H1 (cell line): ENCODE measurements around the gene BMI1. TPM values are rescaled to one million over a fixed set of nuclear protein-coding genes. Genes with fewer than 3 reads are reported as not detected.
A peak's percentile ranks its signal among the peaks of the same experiment; 100 is the strongest.

Experiments used
- CTCF ChIA-PET: fragments of 300-600 bp; sonication (Branson Sonifier 250); formaldehyde crosslinking; loops from one replicate; lab custom pipeline; 2021; ENCODE audit not compliant: partially characterized antibody; lab: Charles Lee
- POLR2A ChIA-PET: fragments of 300-600 bp; sonication (Branson Sonifier 250); formaldehyde crosslinking; loops from one replicate; lab custom pipeline; 2021; ENCODE audit warnings: inconsistent platforms; ENCODE audit not compliant: partially characterized antibody; lab: Charles Lee
- DNase-seq, 2 experiments: peaks; one replicate each; pipeline versions ENCODE4 v3.0.0 to v3.0.0-alpha.2; 2010 to 2022; ENCODE audit warnings: low spot score in 2 of 2, low read depth in 1 of 2, mixed read lengths in 1 of 2
- FAIRE-seq: peaks from 2 replicates; lab custom pipeline; 2011; peaks lifted over from hg19 to GRCh38; lab: Jason Lieb, UNC
- H2AFZ ChIP-seq: 2 replicates; pipeline ENCODE4 v1.8.1; 2012; ENCODE audit warnings: low read length, inconsistent platforms
- H2AK5ac ChIP-seq: 2 replicates; pipeline ENCODE4 v1.6.1; 2013; ENCODE audit warnings: low read depth, low read length
- H2BK120ac ChIP-seq: replicated peaks from 2 replicates; pipeline ENCODE3; 2013; ENCODE audit warnings: low read depth, low read length, inconsistent platforms
- H2BK12ac ChIP-seq: 2 replicates; pipeline ENCODE4 v1.6.1; 2013; ENCODE audit warnings: low read depth, low read length
- H2BK15ac ChIP-seq: 2 replicates; pipeline ENCODE4 v1.6.1; 2013; ENCODE audit warnings: low read length
- H2BK20ac ChIP-seq: 2 replicates; pipeline ENCODE4 v1.6.1; 2013; ENCODE audit warnings: low read length
- H2BK5ac ChIP-seq: 2 replicates; pipeline ENCODE4 v1.6.1; 2013; ENCODE audit warnings: low read depth, low read length
- H3K14ac ChIP-seq: 2 replicates; pipeline ENCODE4 v1.6.1; 2013; ENCODE audit warnings: inconsistent platforms; ENCODE audit not compliant: insufficient read length
- H3K18ac ChIP-seq: 2 replicates; pipeline ENCODE4 v1.6.1; 2013; ENCODE audit warnings: low read length; ENCODE audit errors: extremely low read depth
- H3K23ac ChIP-seq: 2 replicates; pipeline ENCODE4 v1.6.1; 2013; ENCODE audit warnings: inconsistent platforms; ENCODE audit not compliant: insufficient read length
- H3K23me2 ChIP-seq: 2 replicates; pipeline ENCODE4 v1.6.1; 2013; ENCODE audit warnings: low read depth, low read length
- H3K27ac ChIP-seq: 2 replicates; pipeline ENCODE4 v1.6.1; 2011; ENCODE audit warnings: low read depth, low read length, inconsistent platforms
- H3K27me3 ChIP-seq, 4 experiments: replicated peaks in 1 of 4; 1 replicate in 1 of 4; 2 replicates in 3 of 4; pipeline versions ENCODE4 v1.6.1 to v1.8.1; 2011 to 2013; ENCODE audit warnings: low read length in 3 of 4, mild to moderate bottlenecking in 3 of 4, inconsistent platforms in 2 of 4, mixed read lengths in 2 of 4, moderate library complexity in 1 of 4; ENCODE audit not compliant: control insufficient read depth in 3 of 4, insufficient read depth in 3 of 4; ENCODE audit errors: extremely low read depth in 1 of 4
- H3K36me3 ChIP-seq, 4 experiments: 2 replicates each; pipeline versions ENCODE4 v1.6.1 to v1.8.1; 2011 to 2013; ENCODE audit warnings: mild to moderate bottlenecking in 4 of 4, low read length in 3 of 4, moderate library complexity in 2 of 4, control low read depth in 1 of 4, inconsistent platforms in 1 of 4; ENCODE audit not compliant: insufficient read depth in 4 of 4, control insufficient read depth in 2 of 4
- H3K4ac ChIP-seq: replicated peaks from 2 replicates; pipeline ENCODE3; 2013; ENCODE audit warnings: low read length, low read depth, mixed read lengths, inconsistent platforms; ENCODE audit not compliant: insufficient read length
- H3K4me1 ChIP-seq, 4 experiments: replicated peaks in 1 of 4; 1 replicate in 1 of 4; 2 replicates in 3 of 4; pipeline versions ENCODE4 v1.6.1 to v1.8.1; 2011 to 2013; ENCODE audit warnings: low read length in 3 of 4, inconsistent platforms in 2 of 4, mixed read lengths in 1 of 4; ENCODE audit not compliant: insufficient read depth in 4 of 4, control insufficient read depth in 3 of 4
- H3K4me2 ChIP-seq, 2 experiments: 2 replicates each; pipeline versions ENCODE4 v1.6.1 to v1.8.1; 2011 to 2013; ENCODE audit warnings: low read depth in 2 of 2, low read length in 2 of 2, control low read depth in 1 of 2, inconsistent platforms in 1 of 2, mild to moderate bottlenecking in 1 of 2; ENCODE audit not compliant: insufficient read depth in 1 of 2
- H3K4me3 ChIP-seq, 4 experiments: fragments of 200-600, 300-600 bp in 1 of 4; sonication (generic), shearing (Covaris generic), sonication (Bioruptor Twin) in 1 of 4; 2 replicates each; pipeline versions ENCODE4 v1.5.1 to v1.8.1; 2011 to 2016; ENCODE audit warnings: low read length in 4 of 4, low read depth in 3 of 4, control low read depth in 2 of 4, inconsistent platforms in 2 of 4, mild to moderate bottlenecking in 2 of 4, mixed read lengths in 1 of 4, moderate library complexity in 1 of 4; ENCODE audit not compliant: insufficient read depth in 2 of 4; ENCODE audit errors: extremely low read depth in 1 of 4
- H3K56ac ChIP-seq: replicated peaks from 2 replicates; pipeline ENCODE3; 2013; ENCODE audit warnings: low read depth, mild to moderate bottlenecking, mixed read lengths, low read length, inconsistent platforms; ENCODE audit not compliant: insufficient read length
- H3K79me1 ChIP-seq: 2 replicates; pipeline ENCODE4 v1.6.1; 2013; ENCODE audit warnings: low read depth, low read length, control low read depth
- H3K79me2 ChIP-seq, 2 experiments: 2 replicates each; pipeline versions ENCODE4 v1.6.1 to v1.8.1; 2012 to 2013; ENCODE audit warnings: low read length in 2 of 2, mild to moderate bottlenecking in 2 of 2, inconsistent platforms in 1 of 2; ENCODE audit not compliant: insufficient read depth in 2 of 2, control insufficient read depth in 1 of 2
- H3K9ac ChIP-seq, 4 experiments: replicated peaks in 1 of 4; 1 replicate in 1 of 4; 2 replicates in 3 of 4; pipeline versions ENCODE4 v1.6.1 to v1.8.1; 2011 to 2013; ENCODE audit warnings: low read depth in 3 of 4, low read length in 3 of 4, control low read depth in 2 of 4, mild to moderate bottlenecking in 2 of 4, moderate library complexity in 2 of 4, inconsistent platforms in 1 of 4; ENCODE audit errors: extremely low read depth in 1 of 4
- H3K9me3 ChIP-seq, 2 experiments: 2 replicates each; pipeline versions ENCODE4 v1.6.1 to v1.8.1; 2012 to 2013; ENCODE audit warnings: mild to moderate bottlenecking in 2 of 2, moderate library complexity in 2 of 2, control low read depth in 1 of 2, inconsistent platforms in 1 of 2, low read depth in 1 of 2, low read length in 1 of 2, mixed read lengths in 1 of 2; ENCODE audit not compliant: insufficient read depth in 2 of 2
- H4K20me1 ChIP-seq, 2 experiments: replicated peaks in 1 of 2; 2 replicates each; pipeline versions ENCODE3 to v1.8.1; 2011 to 2013; ENCODE audit warnings: inconsistent platforms in 2 of 2, low read length in 2 of 2, mild to moderate bottlenecking in 1 of 2; ENCODE audit not compliant: insufficient read depth in 2 of 2, control insufficient read depth in 1 of 2
- H4K5ac ChIP-seq: 2 replicates; pipeline ENCODE4 v1.6.1; 2013; ENCODE audit warnings: low read length, low read depth, mixed read lengths, inconsistent platforms; ENCODE audit not compliant: insufficient read length
- H4K8ac ChIP-seq: 2 replicates; pipeline ENCODE4 v1.8.0; 2013; ENCODE audit warnings: mild to moderate bottlenecking, moderate library complexity, low read length, inconsistent platforms; ENCODE audit not compliant: insufficient read depth; ENCODE audit errors: extremely low read depth
- H4K91ac ChIP-seq: replicated peaks from 2 replicates; pipeline ENCODE3; 2013; ENCODE audit warnings: low read length, mixed read lengths, inconsistent platforms; ENCODE audit not compliant: insufficient read length
- ASH2L ChIP-seq: fragments of 200-600, 300-600 bp; sonication (generic); IDR thresholded peaks from one replicate; pipeline ENCODE4 v1.7.1; 2017; ENCODE audit warnings: low read length
- CTBP2 ChIP-seq: IDR thresholded peaks from 2 replicates; pipeline ENCODE4 v1.7.0; 2011; ENCODE audit warnings: borderline replicate concordance, mild to moderate bottlenecking, moderate library complexity, mixed read lengths, low read length; ENCODE audit not compliant: insufficient read depth, insufficient read length
- EGR1 ChIP-seq: IDR thresholded peaks from 2 replicates; pipeline ENCODE4 v1.6.1; 2011; ENCODE audit warnings: low read depth, low read length, borderline replicate concordance
- HDAC2 ChIP-seq, 2 experiments: fragments of 300-600 bp in 1 of 2; sonication (generic) in 1 of 2; IDR thresholded peaks; 2 replicates each; pipeline ENCODE4 v1.6.1; 2011 to 2012; ENCODE audit warnings: low read depth in 2 of 2, low read length in 2 of 2, mild to moderate bottlenecking in 2 of 2, moderate library complexity in 2 of 2, borderline replicate concordance in 1 of 2, inconsistent platforms in 1 of 2
- SIN3A ChIP-seq, 2 experiments: IDR thresholded peaks in 1 of 2; conservative IDR thresholded peaks in 1 of 2; 2 replicates each; pipeline ENCODE4 v1.6.1; 2011 to 2012; ENCODE audit warnings: low read length in 2 of 2, improper control_type of control experiment in 1 of 2, low read depth in 1 of 2, mild to moderate bottlenecking in 1 of 2
- TAF7 ChIP-seq: optimal IDR thresholded peaks from 2 replicates; pipeline ENCODE3; 2011; ENCODE audit warnings: low read depth, mild to moderate bottlenecking, inconsistent platforms, low read length, moderate library complexity, borderline replicate concordance
- TBP ChIP-seq: IDR thresholded peaks from 2 replicates; pipeline ENCODE4 v1.6.1; 2011; ENCODE audit warnings: low read depth, low read length, improper control_type of control experiment
- TCF12 ChIP-seq: IDR thresholded peaks from 2 replicates; pipeline ENCODE4 v1.6.1; 2011; ENCODE audit warnings: low read depth, mild to moderate bottlenecking, low read length
- WGBS, 2 experiments: shearing (Covaris generic) in 1 of 2; methylation state at CpG; one replicate each; pipeline versions ENCODE4 v1.1.6 to v1.1.7; 2013 to 2015; ENCODE audit warnings: low lambda C conversion rate in 2 of 2, mixed read lengths in 2 of 2, inconsistent platforms in 1 of 2, low coverage in 1 of 2, missing lambda C conversion rate in 1 of 2; ENCODE audit not compliant: insufficient replicate concordance in 2 of 2, insufficient coverage in 1 of 2, insufficient read length in 1 of 2; ENCODE audit errors: extremely low coverage in 1 of 2, missing lambda C conversion rate in 1 of 2; 5-methylcytosine and 5-hydroxymethylcytosine counted together
- polyA plus RNA-seq, 7 experiments: library from polyadenylated mRNA; depleted of rRNA in 3 of 7; stranded (reverse) in 5 of 7; unstranded in 2 of 7; fragments of >200 nt in 5 of 7; fragments of 200-250 nt in 2 of 7; gene quantifications; 1 replicate in 5 of 7; 2 replicates in 1 of 7; 4 replicates in 1 of 7; pipeline versions ENCODE4 v1.2.1 to v1.2.3, GENCODE V29; 2011 to 2013; ENCODE audit warnings: missing spikeins in 2 of 7, mixed read lengths in 2 of 7
- total RNA-seq: library from RNA; stranded (reverse); fragmentation: NEBNext Ultra II Directional; extraction: Animal tissue kit (Norgen Biotek cat#: 25700); gene quantifications from 2 replicates; pipeline ENCODE4 v1.2.1, GENCODE V29; 2021
- TF ChIP-seq, protein P1 (sequence below): IDR thresholded peaks from 2 replicates; pipeline ENCODE4 v1.6.1; 2011; ENCODE audit warnings: low read depth, mild to moderate bottlenecking, low read length; ENCODE audit not compliant: insufficient read depth

The BMI1 gene
- total and polyA plus RNA-seq, 2 of the 8 experiments (the other 6 are each of a cell fraction or from before 2014, with no cell fraction given) = 2.8 to 10.7 TPM

GRCh38 chr10:22325272-22326144 lies 4.6 kb downstream of the BMI1 start:
- Histone ChIP-seq H3K4me2 (peak overlapping the region; percentile 55 to 81), H3K4me1 (peaks cover 6 to 21% (median 7%) of the 10 kb centered on the region in 4 experiments; a peak in 5 of 7 replicates), H3K36me3 (no peaks in the 10 kb centered on the region; a peak in 2 of 8 replicates), H3K9ac (no peak overlapping the region), H2BK15ac (no peak overlapping the region), H2BK5ac (no peak overlapping the region), H4K20me1 (peaks cover 7 to 14% of the 10 kb centered on the region in 2 experiments), H2AFZ (no peak overlapping the region), H4K8ac (no peak overlapping the region), H3K4me3 (peak overlapping the region; percentile 36 to 64 (median 44)), H3K56ac (no peak overlapping the region), H2BK12ac (no peak overlapping the region; the same call in 1 of the 2 replicates), H4K91ac (no peak overlapping the region), H2BK20ac (no peak overlapping the region), H3K27me3 (peaks cover 32 to 52% (median 45%) of the 10 kb centered on the region in 4 experiments), H3K79me2 (no peaks in the 10 kb centered on the region), H3K18ac (no peak overlapping the region), H4K5ac (no peak overlapping the region), H3K79me1 (no peaks in the 10 kb centered on the region), H2BK120ac (no peak overlapping the region), H3K23me2 (peaks cover 8% of the 10 kb centered on the region), H3K9me3 (no peaks in the 10 kb centered on the region), H3K14ac (no peak overlapping the region), H3K27ac (no peak overlapping the region), H2AK5ac (no peak overlapping the region), H3K23ac (no peak overlapping the region), H3K4ac (no peak overlapping the region)
- ChIA-PET POLR2A (interaction anchor here (1.0 to 1.3 kb wide), 3 partner anchors 9 to 14 kb away, joined by 4 read pairs; partner anchors contain the start of gene COMMD3), CTCF (interaction anchor here (0.5 to 1.3 kb wide), 3 partner anchors 58 to 420 kb away, joined by 3 to 4 read pairs (median 3); no protein-coding TSS in a partner anchor)
- 1% methylated on average over 34 of the region's 92 CpGs; no CpG with 5 or more reads in 1 of the 2 experiments for WGBS, 2 experiments
- FAIRE-seq (no peak), DNase-seq (peak in 1 of 2 experiments; percentile 88)
- TF ChIP-seq EGR1 = no peak
- peak; percentile 67 to 77; a peak in 1 of 4 replicates for TF ChIP-seq SIN3A (conservative IDR thresholded peaks at IDR 0.05 in 1 of 2, IDR thresholded peaks at IDR 0.05 in 1 of 2; ENCODE audit: low read depth in 1 of 2, low read length in 2 of 2)
- TF ChIP-seq CTBP2 = peak; percentile 87
- peak; percentile 97 for TF ChIP-seq TBP
- 0 out of 2 replicates have a peak, but pooled peaks have one; percentile 29 for TF ChIP-seq TCF12
- TF ChIP-seq TAF7 = peak; percentile 18
- TF ChIP-seq ASH2L = peak; percentile 16
- TF ChIP-seq, protein P1, sequence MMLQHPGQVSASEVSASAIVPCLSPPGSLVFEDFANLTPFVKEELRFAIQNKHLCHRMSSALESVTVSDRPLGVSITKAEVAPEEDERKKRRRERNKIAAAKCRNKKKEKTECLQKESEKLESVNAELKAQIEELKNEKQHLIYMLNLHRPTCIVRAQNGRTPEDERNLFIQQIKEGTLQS = no peak
- peak; percentile 67 to 83; a peak in 1 of 4 replicates for TF ChIP-seq HDAC2 (IDR thresholded peaks at IDR 0.05; ENCODE audit: borderline replicate concordance in 1 of 2, low read depth in 2 of 2, low read length in 2 of 2)
